HCT116 (cell line): ENCODE results near the gene SSC4D. TPM values are rescaled to one million over a fixed set of nuclear protein-coding genes. Genes with fewer than 3 reads are reported as not detected.
"Not testable (repeated sequence)": the region's sequence is repeated elsewhere in the genome, so short reads cannot be mapped to it uniquely, and the experiment has no call there.

Experiments used
- ATAC-seq: fragments of 200-7000 bp; cut with Tn5 transposase; 2 replicates; pipeline ENCODE4 v1.9.1; 2020; ENCODE audit warnings: mild to moderate bottlenecking, moderate library complexity
- Bru-seq: library from RNA; stranded (reverse); fragments of 400-500 nt; gene quantifications from one replicate; lab custom pipeline; 2021; lab: Mats Ljungman, UMichigan
- BruChase-seq, 2 experiments: library from RNA; stranded (reverse); fragments of 400-500 nt; gene quantifications; one replicate each; lab custom pipeline; 2021; lab: Mats Ljungman, UMichigan
- BruUV-seq: library from RNA; stranded (reverse); fragments of 400-500 nt; replicated peaks from 2 replicates; lab custom pipeline; 2021; lab: Mats Ljungman, UMichigan
- CTCF ChIA-PET: fragments of 300-600 bp; sonication (Branson Sonifier 250); formaldehyde crosslinking; loops from one replicate; lab custom pipeline; 2021; ENCODE audit warnings: antibody characterized with exemption; lab: Charles Lee
- POLR2A ChIA-PET: fragments of 300-600, 350-600 bp; sonication (Branson Sonifier 250); formaldehyde crosslinking; loops from one replicate; lab custom pipeline; 2021; ENCODE audit warnings: antibody characterized with exemption; lab: Charles Lee
- RAD21 ChIA-PET, 2 experiments: fragments of 300-600 bp; sonication (Branson Sonifier 250); formaldehyde crosslinking; loops; one replicate each; lab custom pipeline; 2023; ENCODE audit warnings: low total read pairs in 2 of 2; ENCODE audit not compliant: uncharacterized antibody in 2 of 2, unreplicated experiment in 2 of 2, low non-redundant PET in 1 of 2; lab: Charles Lee
- DNase-seq: peaks from one replicate; pipeline ENCODE4 v3.0.0-alpha.2; 2010; ENCODE audit warnings: low read depth, low spot score
- H2AFZ ChIP-seq: fragments of 200-600 bp; shearing (Covaris generic), sonication (generic); 2 replicates; pipeline ENCODE4 v1.6.1; 2017; ENCODE audit warnings: low read depth, mixed run types, mixed read lengths, antibody characterized with exemption, low read length; ENCODE audit not compliant: poor library complexity, severe bottlenecking
- H3K27ac ChIP-seq: 2 replicates; pipeline ENCODE4 v1.5.1; 2012; ENCODE audit warnings: low read depth, low read length
- H3K27me3 ChIP-seq: fragments of 200-600 bp; sonication (generic); 2 replicates; pipeline ENCODE4 v1.6.1; 2016; ENCODE audit warnings: mixed run types, low read length, mixed read lengths; ENCODE audit not compliant: insufficient read depth
- H3K36me3 ChIP-seq, 2 experiments: fragments of 200-500 bp in 1 of 2; fragments of 200-600 bp in 1 of 2; sonication (Bioruptor generic) in 1 of 2; sonication (generic) in 1 of 2; 2 replicates each; pipeline versions ENCODE4 v1.5.1 to v1.6.1; 2014 to 2016; ENCODE audit warnings: low read length in 2 of 2, inconsistent platforms in 1 of 2, mixed read lengths in 1 of 2, mixed run types in 1 of 2; ENCODE audit not compliant: insufficient read depth in 2 of 2, control insufficient read depth in 1 of 2
- H3K4me1 ChIP-seq, 2 experiments: fragments of 200-600 bp in 1 of 2; sonication (generic) in 1 of 2; 2 replicates each; pipeline versions ENCODE4 v1.5.1 to v1.6.1; 2012 to 2017; ENCODE audit warnings: low read length in 2 of 2, inconsistent platforms in 1 of 2, mild to moderate bottlenecking in 1 of 2, mixed read lengths in 1 of 2, mixed run types in 1 of 2, moderate library complexity in 1 of 2; ENCODE audit not compliant: insufficient read depth in 2 of 2, control insufficient read depth in 1 of 2
- H3K4me2 ChIP-seq: fragments of 200-600 bp; sonication (generic); 2 replicates; pipeline ENCODE4 v1.6.1; 2017; ENCODE audit warnings: mixed run types, low read length, mixed read lengths
- H3K4me3 ChIP-seq, 2 experiments: fragments of 200-600 bp in 1 of 2; sonication (generic) in 1 of 2; replicated peaks in 1 of 2; 2 replicates each; pipeline ENCODE4 v1.5.1; 2011 to 2016; ENCODE audit warnings: low read length in 2 of 2, control low read depth in 1 of 2, low read depth in 1 of 2, mild to moderate bottlenecking in 1 of 2, mixed read lengths in 1 of 2, mixed run types in 1 of 2
- H3K79me2 ChIP-seq: fragments of 200-600 bp; sonication (generic); 2 replicates; pipeline ENCODE4 v1.6.1; 2017; ENCODE audit warnings: mild to moderate bottlenecking, mixed run types, low read length, moderate library complexity, mixed read lengths; ENCODE audit not compliant: insufficient read depth
- H3K9ac ChIP-seq: fragments of 200-600 bp; sonication (generic); 2 replicates; pipeline ENCODE4 v1.6.1; 2016; ENCODE audit warnings: low read length, mixed read lengths
- H3K9me2 ChIP-seq: fragments of 200-600 bp; sonication (generic), shearing (Covaris generic); 2 replicates; pipeline ENCODE4 v1.6.1; 2017; ENCODE audit warnings: mixed run types, mild to moderate bottlenecking, moderate library complexity; ENCODE audit not compliant: insufficient read depth
- H3K9me3 ChIP-seq, 2 experiments: fragments of 200-500 bp in 1 of 2; fragments of 200-600 bp in 1 of 2; sonication (Bioruptor generic) in 1 of 2; sonication (generic) in 1 of 2; 2 replicates each; pipeline ENCODE4 v1.6.1; 2014 to 2017; ENCODE audit warnings: low read length in 2 of 2, mixed read lengths in 2 of 2, inconsistent platforms in 1 of 2, low read depth in 1 of 2, mild to moderate bottlenecking in 1 of 2, mixed run types in 1 of 2, moderate library complexity in 1 of 2; ENCODE audit not compliant: control insufficient read depth in 1 of 2, insufficient read depth in 1 of 2
- H4K20me1 ChIP-seq: fragments of 200-600 bp; sonication (generic), shearing (Covaris generic); 2 replicates; pipeline ENCODE4 v1.6.1; 2017; ENCODE audit warnings: mixed run types, mild to moderate bottlenecking, moderate library complexity; ENCODE audit not compliant: insufficient read depth
- ELF1 ChIP-seq: IDR thresholded peaks from 2 replicates; pipeline ENCODE4 v1.6.1; 2012; ENCODE audit warnings: low read depth, borderline replicate concordance
- EZH2 ChIP-seq: fragments of 200-600 bp; sonication (generic); IDR thresholded peaks from 2 replicates; pipeline ENCODE4 v1.6.1; 2017; ENCODE audit warnings: antibody characterized with exemption, mixed run types
- EZH2phosphoT487 ChIP-seq: fragments of 200-600 bp; IDR thresholded peaks from 2 replicates; pipeline ENCODE4 v1.6.1; 2018; ENCODE audit warnings: antibody characterized with exemption, borderline replicate concordance
- POLR2A ChIP-seq: IDR thresholded peaks from 2 replicates; pipeline ENCODE4 v1.7.0; 2011; ENCODE audit warnings: borderline replicate concordance; ENCODE audit not compliant: insufficient read depth, insufficient read length; ENCODE audit errors: extremely low read depth
- RAD21 ChIP-seq: IDR thresholded peaks from 2 replicates; pipeline ENCODE4 v1.6.1; 2012; ENCODE audit warnings: low read depth, mild to moderate bottlenecking
- SIN3A ChIP-seq: IDR thresholded peaks from 2 replicates; pipeline ENCODE4 v1.6.1; 2012; ENCODE audit warnings: low read depth
- SRF ChIP-seq: IDR thresholded peaks from 2 replicates; pipeline ENCODE4 v1.6.1; 2012; ENCODE audit warnings: low read depth
- YY1 ChIP-seq: IDR thresholded peaks from 2 replicates; pipeline ENCODE4 v1.6.1; 2011; ENCODE audit warnings: low read length, low read depth, moderate library complexity, mild to moderate bottlenecking; ENCODE audit not compliant: insufficient replicate concordance; ENCODE audit errors: extremely low read depth
- intact Hi-C: fragments of 100-400 bp; cut with micrococcal nuclease; formaldehyde crosslinking; loops from 2 replicates; pipeline ENCODE4 v1.10.0; 2022
- long read RNA-seq: library from polyadenylated mRNA; unstranded; transcript quantifications from one replicate; pipeline ENCODE4 v2.0.0, GENCODE V29; 2021; ENCODE audit not compliant: unreplicated experiment
- polyA plus RNA-seq: library from polyadenylated mRNA; unstranded; fragments of >200 nt; gene quantifications from 2 replicates; pipeline ENCODE4 v1.2.1, GENCODE V29; 2012; ENCODE audit warnings: missing spikeins
- total RNA-seq: library from RNA; stranded (reverse); gene quantifications from one replicate; pipeline ENCODE4 v1.2.1, GENCODE V29; 2021; ENCODE audit not compliant: unreplicated experiment
- TF ChIP-seq, protein P1 (sequence below): IDR thresholded peaks from 2 replicates; pipeline ENCODE4 v1.6.1; 2012
- TF ChIP-seq, protein P2 (sequence below): IDR thresholded peaks from 2 replicates; pipeline ENCODE4 v1.6.1; 2011; ENCODE audit warnings: mild to moderate bottlenecking, low read length, moderate library complexity; ENCODE audit not compliant: insufficient replicate concordance; ENCODE audit errors: extremely low read depth
- TF ChIP-seq, protein P3 (sequence below): IDR thresholded peaks from 2 replicates; pipeline ENCODE4 v1.6.1; 2012; ENCODE audit warnings: low read depth

Gene SSC4D
- total RNA-seq, result 1.1 TPM
- polyA plus RNA-seq, result 0.87 and 1.1 TPM in 2 replicates
- Bru-seq, nascent RNA, result percentile 26 among the genes with signal in this experiment
- percentile 21 among the genes with signal in this experiment for BruChase-seq, experiment 1, labeled RNA remaining after a 6-hour chase
- percentile 22 among the genes with signal in this experiment for BruChase-seq, experiment 2, labeled RNA remaining after a 2-hour chase
- long read RNA-seq, partial matches to known transcripts, result 0 of 2 reads
- long read RNA-seq, other reads (novel, unspliced or antisense), result 2 of 2 reads

GRCh38 chr7:76409537-76409936 is at the start of gene SSC4D:
Gene SSC4D (minus strand): TSS chr7:76409697. CDS start chr7:76404439, 5,258 bp downstream.
- no peaks in the 10 kb centered on the region for H3K9me2 ChIP-seq
- no peak within 1 kb of the TSS for H3K4me2 ChIP-seq
- H2AFZ ChIP-seq, result no peak within 1 kb of the TSS
- CTCF ChIA-PET, result no interaction called here
- H4K20me1 ChIP-seq, result no peaks in the 10 kb centered on the region
- TF ChIP-seq POLR2A (no peak), SIN3A (no peak), SRF (no peak), EZH2phosphoT487 (no peak), RAD21 (no peak), YY1 (no peak), EZH2 (no peak), ELF1 (no peak)
- TF ChIP-seq, protein P1, sequence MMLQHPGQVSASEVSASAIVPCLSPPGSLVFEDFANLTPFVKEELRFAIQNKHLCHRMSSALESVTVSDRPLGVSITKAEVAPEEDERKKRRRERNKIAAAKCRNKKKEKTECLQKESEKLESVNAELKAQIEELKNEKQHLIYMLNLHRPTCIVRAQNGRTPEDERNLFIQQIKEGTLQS, result no peak
- TF ChIP-seq, protein P2, sequence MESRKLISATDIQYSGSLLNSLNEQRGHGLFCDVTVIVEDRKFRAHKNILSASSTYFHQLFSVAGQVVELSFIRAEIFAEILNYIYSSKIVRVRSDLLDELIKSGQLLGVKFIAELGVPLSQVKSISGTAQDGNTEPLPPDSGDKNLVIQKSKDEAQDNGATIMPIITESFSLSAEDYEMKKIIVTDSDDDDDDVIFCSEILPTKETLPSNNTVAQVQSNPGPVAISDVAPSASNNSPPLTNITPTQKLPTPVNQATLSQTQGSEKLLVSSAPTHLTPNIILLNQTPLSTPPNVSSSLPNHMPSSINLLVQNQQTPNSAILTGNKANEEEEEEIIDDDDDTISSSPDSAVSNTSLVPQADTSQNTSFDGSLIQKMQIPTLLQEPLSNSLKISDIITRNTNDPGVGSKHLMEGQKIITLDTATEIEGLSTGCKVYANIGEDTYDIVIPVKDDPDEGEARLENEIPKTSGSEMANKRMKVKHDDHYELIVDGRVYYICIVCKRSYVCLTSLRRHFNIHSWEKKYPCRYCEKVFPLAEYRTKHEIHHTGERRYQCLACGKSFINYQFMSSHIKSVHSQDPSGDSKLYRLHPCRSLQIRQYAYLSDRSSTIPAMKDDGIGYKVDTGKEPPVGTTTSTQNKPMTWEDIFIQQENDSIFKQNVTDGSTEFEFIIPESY, result no peak
- TF ChIP-seq, protein P3, sequence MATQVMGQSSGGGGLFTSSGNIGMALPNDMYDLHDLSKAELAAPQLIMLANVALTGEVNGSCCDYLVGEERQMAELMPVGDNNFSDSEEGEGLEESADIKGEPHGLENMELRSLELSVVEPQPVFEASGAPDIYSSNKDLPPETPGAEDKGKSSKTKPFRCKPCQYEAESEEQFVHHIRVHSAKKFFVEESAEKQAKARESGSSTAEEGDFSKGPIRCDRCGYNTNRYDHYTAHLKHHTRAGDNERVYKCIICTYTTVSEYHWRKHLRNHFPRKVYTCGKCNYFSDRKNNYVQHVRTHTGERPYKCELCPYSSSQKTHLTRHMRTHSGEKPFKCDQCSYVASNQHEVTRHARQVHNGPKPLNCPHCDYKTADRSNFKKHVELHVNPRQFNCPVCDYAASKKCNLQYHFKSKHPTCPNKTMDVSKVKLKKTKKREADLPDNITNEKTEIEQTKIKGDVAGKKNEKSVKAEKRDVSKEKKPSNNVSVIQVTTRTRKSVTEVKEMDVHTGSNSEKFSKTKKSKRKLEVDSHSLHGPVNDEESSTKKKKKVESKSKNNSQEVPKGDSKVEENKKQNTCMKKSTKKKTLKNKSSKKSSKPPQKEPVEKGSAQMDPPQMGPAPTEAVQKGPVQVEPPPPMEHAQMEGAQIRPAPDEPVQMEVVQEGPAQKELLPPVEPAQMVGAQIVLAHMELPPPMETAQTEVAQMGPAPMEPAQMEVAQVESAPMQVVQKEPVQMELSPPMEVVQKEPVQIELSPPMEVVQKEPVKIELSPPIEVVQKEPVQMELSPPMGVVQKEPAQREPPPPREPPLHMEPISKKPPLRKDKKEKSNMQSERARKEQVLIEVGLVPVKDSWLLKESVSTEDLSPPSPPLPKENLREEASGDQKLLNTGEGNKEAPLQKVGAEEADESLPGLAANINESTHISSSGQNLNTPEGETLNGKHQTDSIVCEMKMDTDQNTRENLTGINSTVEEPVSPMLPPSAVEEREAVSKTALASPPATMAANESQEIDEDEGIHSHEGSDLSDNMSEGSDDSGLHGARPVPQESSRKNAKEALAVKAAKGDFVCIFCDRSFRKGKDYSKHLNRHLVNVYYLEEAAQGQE, result no peak
- ATAC-seq (peak; percentile 62), DNase-seq (no peak)
- BruUV-seq, result no TSS peak
- H3K79me2 ChIP-seq, result no peaks in the 10 kb centered on the region
- H3K4me3 ChIP-seq, result no peak within 1 kb of the TSS
- no peaks in the 10 kb centered on the region for H3K27me3 ChIP-seq
- RAD21 ChIA-PET, result no interaction called here
- H3K27ac ChIP-seq, result no peak within 1 kb of the TSS
- H3K4me1 ChIP-seq, result peaks cover 0 to 7% of the 10 kb centered on the region in 2 experiments; a peak in 3 of 4 replicates
- POLR2A ChIA-PET, result no interaction called here
- H3K9me3 ChIP-seq, result no peaks in the 10 kb centered on the region
- no peaks in the 10 kb centered on the region for H3K36me3 ChIP-seq
- no peak within 1 kb of the TSS for H3K9ac ChIP-seq
- intact Hi-C loops, result no loop called here

- POLR2A ChIA-PET, H4K20me1 ChIP-seq, H3K27me3 ChIP-seq, BruUV-seq, H3K4me2 ChIP-seq, H3K9me2 ChIP-seq, H2AFZ ChIP-seq, RAD21 ChIA-PET, H3K36me3 ChIP-seq, H3K9me3 ChIP-seq, DNase-seq, H3K4me3 ChIP-seq, H3K4me1 ChIP-seq, H3K27ac ChIP-seq, CTCF ChIA-PET, H3K9ac ChIP-seq, intact Hi-C loops, H3K79me2 ChIP-seq, ATAC-seq: not testable (repeated sequence)
Measured at GRCh38 chr7:76458504-76458903, 49.0 kb upstream of the SSC4D start.
